HEK293 (cell line): ENCODE measurements around the gene MTMR2.

Source experiments
- ZEB2 ChIP-seq: fragments of 450-650 bp; formaldehyde crosslinking; IDR thresholded peaks from 2 replicates; pipeline ENCODE4 v1.5.1; 2016; ENCODE audit warnings: missing biosample characterization, missing genetic modification characterization
- ZNF16 ChIP-seq: fragments of 450-650 bp; formaldehyde crosslinking; IDR thresholded peaks from 2 replicates; pipeline ENCODE4 v1.5.1; 2016; ENCODE audit warnings: low read depth, missing biosample characterization, missing genetic modification characterization
- ZNF202 ChIP-seq: fragments of 450-650 bp; formaldehyde crosslinking; IDR thresholded peaks from 2 replicates; pipeline ENCODE4 v1.5.1; 2016; ENCODE audit warnings: missing biosample characterization, missing genetic modification characterization, borderline replicate concordance
- ZNF221 ChIP-seq: fragments of 450-650 bp; formaldehyde crosslinking; IDR thresholded peaks from 2 replicates; pipeline ENCODE4 v1.5.1; 2017; ENCODE audit warnings: missing biosample characterization, missing genetic modification characterization, borderline replicate concordance
- ZNF501 ChIP-seq: fragments of 450-650 bp; formaldehyde crosslinking; IDR thresholded peaks from 2 replicates; pipeline ENCODE4 v1.5.1; 2016; ENCODE audit warnings: missing biosample characterization, missing genetic modification characterization
- ZNF510 ChIP-seq: fragments of 450-650 bp; formaldehyde crosslinking; IDR thresholded peaks from 2 replicates; pipeline ENCODE4 v1.5.1; 2018; ENCODE audit warnings: mild to moderate bottlenecking, missing genetic modification characterization, missing biosample characterization; ENCODE audit not compliant: insufficient replicate concordance
- ZNF529 ChIP-seq: fragments of 450-650 bp; formaldehyde crosslinking; IDR thresholded peaks from 2 replicates; pipeline ENCODE4 v1.5.1; 2017; ENCODE audit warnings: missing genetic modification characterization, missing biosample characterization; ENCODE audit not compliant: insufficient replicate concordance
- ZNF585B ChIP-seq: fragments of 450-650 bp; formaldehyde crosslinking; IDR thresholded peaks from 2 replicates; pipeline ENCODE4 v1.5.1; 2016; ENCODE audit warnings: missing biosample characterization, missing genetic modification characterization
- TF ChIP-seq, protein P1 (sequence below): fragments of 450-650 bp; formaldehyde crosslinking; IDR thresholded peaks from 2 replicates; pipeline ENCODE4 v1.5.1; 2016; ENCODE audit warnings: missing biosample characterization, missing genetic modification characterization
- TF ChIP-seq, protein P2 (sequence below): IDR thresholded peaks from 2 replicates; pipeline ENCODE4 v1.6.1; 2011; ENCODE audit warnings: mild to moderate bottlenecking, low read depth, low read length, borderline replicate concordance
- TF ChIP-seq, protein P3 (sequence below): sonication (generic); formaldehyde crosslinking; IDR thresholded peaks from 2 replicates; pipeline ENCODE4 v1.8.1; 2022; ENCODE audit warnings: mild to moderate bottlenecking, moderate library complexity, missing genetic modification reagents
- TF ChIP-seq, protein P4 (sequence below): fragments of 450-650 bp; formaldehyde crosslinking; IDR thresholded peaks from 2 replicates; pipeline ENCODE4 v1.5.1; 2016; ENCODE audit warnings: missing biosample characterization, missing genetic modification characterization, low read depth

DNA sequence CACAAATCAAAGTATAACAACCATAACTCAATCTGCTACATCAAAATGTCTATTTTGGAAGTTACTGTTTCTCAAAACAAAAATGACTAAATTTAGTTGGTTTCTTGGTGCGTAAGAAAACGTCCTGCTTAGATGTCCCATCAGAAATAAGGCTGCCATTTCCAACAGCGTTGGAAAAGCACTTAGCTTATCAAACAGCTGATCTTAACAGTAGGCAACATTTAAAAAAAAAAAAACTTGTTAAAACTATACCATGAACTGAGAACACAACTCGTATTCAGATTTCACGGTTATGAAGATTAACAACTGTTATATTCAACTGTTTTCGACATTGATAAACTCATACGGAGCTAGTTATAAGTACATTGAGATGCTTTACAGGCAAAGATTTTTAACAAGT, 131.2 kb downstream of the MTMR2 start:
- TF ChIP-seq, protein P1, sequence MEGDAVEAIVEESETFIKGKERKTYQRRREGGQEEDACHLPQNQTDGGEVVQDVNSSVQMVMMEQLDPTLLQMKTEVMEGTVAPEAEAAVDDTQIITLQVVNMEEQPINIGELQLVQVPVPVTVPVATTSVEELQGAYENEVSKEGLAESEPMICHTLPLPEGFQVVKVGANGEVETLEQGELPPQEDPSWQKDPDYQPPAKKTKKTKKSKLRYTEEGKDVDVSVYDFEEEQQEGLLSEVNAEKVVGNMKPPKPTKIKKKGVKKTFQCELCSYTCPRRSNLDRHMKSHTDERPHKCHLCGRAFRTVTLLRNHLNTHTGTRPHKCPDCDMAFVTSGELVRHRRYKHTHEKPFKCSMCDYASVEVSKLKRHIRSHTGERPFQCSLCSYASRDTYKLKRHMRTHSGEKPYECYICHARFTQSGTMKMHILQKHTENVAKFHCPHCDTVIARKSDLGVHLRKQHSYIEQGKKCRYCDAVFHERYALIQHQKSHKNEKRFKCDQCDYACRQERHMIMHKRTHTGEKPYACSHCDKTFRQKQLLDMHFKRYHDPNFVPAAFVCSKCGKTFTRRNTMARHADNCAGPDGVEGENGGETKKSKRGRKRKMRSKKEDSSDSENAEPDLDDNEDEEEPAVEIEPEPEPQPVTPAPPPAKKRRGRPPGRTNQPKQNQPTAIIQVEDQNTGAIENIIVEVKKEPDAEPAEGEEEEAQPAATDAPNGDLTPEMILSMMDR = no peak
- TF ChIP-seq, protein P2, sequence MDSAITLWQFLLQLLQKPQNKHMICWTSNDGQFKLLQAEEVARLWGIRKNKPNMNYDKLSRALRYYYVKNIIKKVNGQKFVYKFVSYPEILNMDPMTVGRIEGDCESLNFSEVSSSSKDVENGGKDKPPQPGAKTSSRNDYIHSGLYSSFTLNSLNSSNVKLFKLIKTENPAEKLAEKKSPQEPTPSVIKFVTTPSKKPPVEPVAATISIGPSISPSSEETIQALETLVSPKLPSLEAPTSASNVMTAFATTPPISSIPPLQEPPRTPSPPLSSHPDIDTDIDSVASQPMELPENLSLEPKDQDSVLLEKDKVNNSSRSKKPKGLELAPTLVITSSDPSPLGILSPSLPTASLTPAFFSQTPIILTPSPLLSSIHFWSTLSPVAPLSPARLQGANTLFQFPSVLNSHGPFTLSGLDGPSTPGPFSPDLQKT = no peak
- TF ChIP-seq ZNF501 (tag by site-specific recombination) (no peak), ZNF202 (no peak), ZEB2 (tag by site-specific recombination) (no peak), ZNF510 (tag by site-specific recombination) (no peak), ZNF529 (no peak), ZNF221 (tag by site-specific recombination) (no peak), ZNF585B (tag by site-specific recombination) (no peak), ZNF16 (no peak)
- TF ChIP-seq, protein P3, sequence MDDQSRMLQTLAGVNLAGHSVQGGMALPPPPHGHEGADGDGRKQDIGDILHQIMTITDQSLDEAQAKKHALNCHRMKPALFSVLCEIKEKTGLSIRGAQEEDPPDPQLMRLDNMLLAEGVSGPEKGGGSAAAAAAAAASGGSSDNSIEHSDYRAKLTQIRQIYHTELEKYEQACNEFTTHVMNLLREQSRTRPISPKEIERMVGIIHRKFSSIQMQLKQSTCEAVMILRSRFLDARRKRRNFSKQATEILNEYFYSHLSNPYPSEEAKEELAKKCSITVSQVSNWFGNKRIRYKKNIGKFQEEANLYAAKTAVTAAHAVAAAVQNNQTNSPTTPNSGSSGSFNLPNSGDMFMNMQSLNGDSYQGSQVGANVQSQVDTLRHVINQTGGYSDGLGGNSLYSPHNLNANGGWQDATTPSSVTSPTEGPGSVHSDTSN (CRISPR knock-in tag) = no peak
- TF ChIP-seq, protein P4, sequence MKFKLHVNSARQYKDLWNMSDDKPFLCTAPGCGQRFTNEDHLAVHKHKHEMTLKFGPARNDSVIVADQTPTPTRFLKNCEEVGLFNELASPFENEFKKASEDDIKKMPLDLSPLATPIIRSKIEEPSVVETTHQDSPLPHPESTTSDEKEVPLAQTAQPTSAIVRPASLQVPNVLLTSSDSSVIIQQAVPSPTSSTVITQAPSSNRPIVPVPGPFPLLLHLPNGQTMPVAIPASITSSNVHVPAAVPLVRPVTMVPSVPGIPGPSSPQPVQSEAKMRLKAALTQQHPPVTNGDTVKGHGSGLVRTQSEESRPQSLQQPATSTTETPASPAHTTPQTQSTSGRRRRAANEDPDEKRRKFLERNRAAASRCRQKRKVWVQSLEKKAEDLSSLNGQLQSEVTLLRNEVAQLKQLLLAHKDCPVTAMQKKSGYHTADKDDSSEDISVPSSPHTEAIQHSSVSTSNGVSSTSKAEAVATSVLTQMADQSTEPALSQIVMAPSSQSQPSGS (tag by site-specific recombination) = no peak
